H9 (cell line): ENCODE data around the gene SHC4. TPM values are rescaled to one million over a fixed set of nuclear protein-coding genes. Genes with fewer than 3 reads are reported as not detected.
A peak's percentile ranks its signal among the peaks of the same experiment; 100 is the strongest.

Experiments used
- DNase-seq: peaks from one replicate; pipeline ENCODE4 v3.0.0-alpha.2; 2017
- H2AFZ ChIP-seq: one replicate; pipeline ENCODE4 v1.6.1; 2013; ENCODE audit warnings: mild to moderate bottlenecking, low read length, control low read depth, moderate library complexity
- H2AK5ac ChIP-seq: 2 replicates; pipeline ENCODE4 v1.6.1; 2013; ENCODE audit warnings: low read length, control low read depth, mixed read lengths; ENCODE audit not compliant: insufficient read length
- H2BK120ac ChIP-seq: one replicate; pipeline ENCODE4 v1.6.1; 2013; ENCODE audit warnings: low read depth, mild to moderate bottlenecking, low read length, control low read depth, inconsistent platforms; ENCODE audit not compliant: poor library complexity, severe bottlenecking
- H2BK12ac ChIP-seq: 2 replicates; pipeline ENCODE4 v1.6.1; 2013; ENCODE audit warnings: low read length, control low read depth, mixed read lengths, low read depth; ENCODE audit not compliant: insufficient read length
- H2BK15ac ChIP-seq: 2 replicates; pipeline ENCODE4 v1.6.1; 2013; ENCODE audit warnings: low read depth, low read length, control low read depth
- H2BK20ac ChIP-seq: one replicate; pipeline ENCODE4 v1.6.1; 2013; ENCODE audit warnings: low read depth, mild to moderate bottlenecking, low read length, control low read depth, inconsistent platforms; ENCODE audit not compliant: poor library complexity, severe bottlenecking
- H2BK5ac ChIP-seq: 2 replicates; pipeline ENCODE4 v1.6.1; 2013; ENCODE audit warnings: low read length, control low read depth, mixed read lengths; ENCODE audit not compliant: insufficient read length
- H3K14ac ChIP-seq: 2 replicates; pipeline ENCODE4 v1.6.1; 2013; ENCODE audit warnings: low read length, control low read depth; ENCODE audit not compliant: insufficient read depth
- H3K18ac ChIP-seq: 2 replicates; pipeline ENCODE4 v1.6.1; 2013; ENCODE audit warnings: low read depth, mild to moderate bottlenecking, mixed read lengths, low read length, control low read depth; ENCODE audit not compliant: insufficient read length
- H3K23ac ChIP-seq: 2 replicates; pipeline ENCODE4 v1.6.1; 2013; ENCODE audit warnings: low read length, control low read depth, mixed read lengths, low read depth; ENCODE audit not compliant: insufficient read length
- H3K23me2 ChIP-seq: 2 replicates; pipeline ENCODE4 v1.6.1; 2013; ENCODE audit warnings: low read depth, mild to moderate bottlenecking, mixed read lengths, low read length, control low read depth; ENCODE audit not compliant: insufficient read length, poor library complexity, severe bottlenecking
- H3K27ac ChIP-seq: 2 replicates; pipeline ENCODE4 v1.5.1; 2013; ENCODE audit warnings: low read length, control low read depth, mixed read lengths, low read depth; ENCODE audit not compliant: insufficient read length
- H3K27me3 ChIP-seq: 2 replicates; pipeline ENCODE4 v1.6.1; 2013; ENCODE audit warnings: low read length, control low read depth, inconsistent platforms; ENCODE audit not compliant: insufficient read depth
- H3K4ac ChIP-seq: 2 replicates; pipeline ENCODE4 v1.6.1; 2013; ENCODE audit warnings: low read depth, mild to moderate bottlenecking, control low read depth, inconsistent platforms, low read length, moderate library complexity
- H3K4me1 ChIP-seq: 2 replicates; pipeline ENCODE4 v1.6.1; 2013; ENCODE audit warnings: low read length, control low read depth, inconsistent platforms; ENCODE audit not compliant: insufficient read depth
- H3K4me2 ChIP-seq: 2 replicates; pipeline ENCODE4 v1.6.1; 2013; ENCODE audit warnings: low read length, control low read depth, mixed read lengths; ENCODE audit not compliant: insufficient read length, insufficient read depth
- H3K56ac ChIP-seq: 2 replicates; pipeline ENCODE4 v1.6.1; 2013; ENCODE audit warnings: low read depth, mild to moderate bottlenecking, mixed read lengths, low read length, control low read depth; ENCODE audit not compliant: insufficient read length
- H3K79me1 ChIP-seq: 2 replicates; pipeline ENCODE4 v1.6.1; 2013; ENCODE audit warnings: low read depth, mild to moderate bottlenecking, moderate library complexity, low read length, control low read depth, inconsistent platforms; ENCODE audit not compliant: insufficient read depth, poor library complexity, severe bottlenecking
- H3K79me2 ChIP-seq: 2 replicates; pipeline ENCODE4 v1.6.1; 2013; ENCODE audit warnings: low read length, control low read depth, inconsistent platforms; ENCODE audit not compliant: insufficient read depth
- H3K9ac ChIP-seq: 2 replicates; pipeline ENCODE4 v1.6.1; 2013; ENCODE audit warnings: low read length, control low read depth, mixed read lengths; ENCODE audit not compliant: insufficient read length; ENCODE audit errors: extremely low read depth
- H3K9me3 ChIP-seq: one replicate; pipeline ENCODE4 v1.6.1; 2013; ENCODE audit warnings: low read depth, low read length, inconsistent platforms; ENCODE audit not compliant: control insufficient read depth
- H3T11ph ChIP-seq: one replicate; pipeline ENCODE4 v1.6.1; 2013; ENCODE audit warnings: mild to moderate bottlenecking, low read length, control low read depth, inconsistent platforms
- H4K20me1 ChIP-seq: one replicate; pipeline ENCODE4 v1.6.1; 2013; ENCODE audit not compliant: control insufficient read depth, insufficient read length, insufficient read depth
- H4K5ac ChIP-seq: 2 replicates; pipeline ENCODE4 v1.6.1; 2013; ENCODE audit warnings: low read depth, mild to moderate bottlenecking, mixed read lengths, low read length, control low read depth; ENCODE audit not compliant: insufficient read length
- H4K8ac ChIP-seq: replicated peaks from 2 replicates; pipeline ENCODE4 v1.6.1; 2013; ENCODE audit warnings: low read length, control low read depth, mixed read lengths, low read depth; ENCODE audit not compliant: insufficient read length
- H4K91ac ChIP-seq: 2 replicates; pipeline ENCODE4 v1.6.1; 2013; ENCODE audit warnings: low read depth, mild to moderate bottlenecking, moderate library complexity, mixed read lengths, low read length, control low read depth; ENCODE audit not compliant: insufficient read length
- H3K27ac Mint-ChIP-seq, 3 experiments: 2 replicates in 2 of 3; 3 replicates in 1 of 3; pipeline ENCODE4 v1.8.0; 2020 to 2021; ENCODE audit warnings: mixed read lengths in 3 of 3, mild to moderate bottlenecking in 1 of 3, moderate library complexity in 1 of 3
- H3K27me3 Mint-ChIP-seq: 2 replicates; pipeline ENCODE4 v1.8.0; 2021; ENCODE audit warnings: low read depth, mild to moderate bottlenecking, moderate library complexity, mixed read lengths
- H3K36me3 Mint-ChIP-seq, 3 experiments: 2 replicates in 2 of 3; 3 replicates in 1 of 3; pipeline ENCODE4 v1.8.0; 2020 to 2021; ENCODE audit warnings: low read depth in 3 of 3, mixed read lengths in 3 of 3; ENCODE audit not compliant: insufficient read depth in 1 of 3
- H3K4me1 Mint-ChIP-seq, 2 experiments: 2 replicates each; pipeline ENCODE4 v1.8.0; 2020; ENCODE audit warnings: mixed read lengths in 2 of 2
- H3K4me3 Mint-ChIP-seq, 2 experiments: 2 replicates in 1 of 2; 3 replicates in 1 of 2; pipeline ENCODE4 v1.8.0; 2020 to 2021; ENCODE audit warnings: mild to moderate bottlenecking in 2 of 2, mixed read lengths in 2 of 2, moderate library complexity in 1 of 2
- H3K9me3 Mint-ChIP-seq, 2 experiments: 2 replicates in 1 of 2; 3 replicates in 1 of 2; pipeline ENCODE4 v1.8.0; 2020; ENCODE audit warnings: mild to moderate bottlenecking in 2 of 2, mixed read lengths in 2 of 2, moderate library complexity in 1 of 2
- WGBS: extraction: QIAGEN DNeasy Blood & Tissue Kit; methylation state at CpG from one replicate; pipeline ENCODE4 v1.1.7; 2013; ENCODE audit warnings: missing lambda C conversion rate, low lambda C conversion rate, mixed read lengths; ENCODE audit not compliant: insufficient read length; ENCODE audit errors: extremely low coverage; 5-methylcytosine and 5-hydroxymethylcytosine counted together
- total RNA-seq: library from RNA; stranded (reverse); gene quantifications from 2 replicates; pipeline ENCODE4 v1.2.1, GENCODE V29; 2021
- TF ChIP-seq, protein P1 (sequence below): fragments of 200-600 bp; sonication (generic); conservative IDR thresholded peaks from 3 replicates; pipeline ENCODE4 v1.8.0; 2021; ENCODE audit warnings: antibody characterized with exemption, mild to moderate bottlenecking

The SHC4 gene
- total RNA-seq, 1 experiment from 2014 or later, result 0.26 TPM

DNA sequence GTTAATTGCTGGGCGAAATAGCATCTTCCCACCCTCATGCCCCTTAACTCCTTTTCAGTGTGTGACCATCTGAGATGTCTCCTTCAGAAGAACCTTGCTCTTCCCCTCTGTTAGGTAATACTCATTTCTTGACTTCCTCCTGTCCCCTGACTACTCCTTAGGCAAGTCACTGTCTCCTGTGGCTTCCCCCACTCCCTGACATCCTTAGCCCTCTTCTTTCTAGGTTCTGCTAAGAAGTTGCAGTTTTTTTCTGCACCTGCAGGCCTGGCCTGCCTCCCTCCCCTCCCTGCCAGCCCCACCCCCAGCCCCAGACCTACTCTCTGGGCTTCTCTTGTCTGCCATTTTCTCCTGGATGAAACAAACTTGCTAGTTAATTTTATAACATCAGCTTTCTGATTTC is 101.0 kb downstream of the SHC4 start:
- WGBS, result no CpG with 5 or more reads among the region's 1 CpG
- no peak overlapping the region for H2BK20ac ChIP-seq
- H3K79me1 ChIP-seq, result no peaks in the 10 kb centered on the region
- H3K4ac ChIP-seq, result no peak overlapping the region
- H3K9me3 ChIP-seq, result no peaks in the 10 kb centered on the region
- no peak overlapping the region for H3K18ac ChIP-seq
- DNase-seq, result peak; percentile 35
- H4K20me1 ChIP-seq, result no peaks in the 10 kb centered on the region
- Mint-ChIP-seq H3K36me3 (no peaks in the 10 kb centered on the region; a peak in 2 of 7 replicates), H3K9me3 (no peaks in the 10 kb centered on the region), H3K27ac (peak overlapping the region in 2 of 3 experiments; percentile 7 to 26; a peak in 3 of 7 replicates), H3K27me3 (no peaks in the 10 kb centered on the region), H3K4me1 (peaks cover 14 to 26% of the 10 kb centered on the region in 2 experiments), H3K4me3 (no peak overlapping the region)
- TF ChIP-seq, protein P1, sequence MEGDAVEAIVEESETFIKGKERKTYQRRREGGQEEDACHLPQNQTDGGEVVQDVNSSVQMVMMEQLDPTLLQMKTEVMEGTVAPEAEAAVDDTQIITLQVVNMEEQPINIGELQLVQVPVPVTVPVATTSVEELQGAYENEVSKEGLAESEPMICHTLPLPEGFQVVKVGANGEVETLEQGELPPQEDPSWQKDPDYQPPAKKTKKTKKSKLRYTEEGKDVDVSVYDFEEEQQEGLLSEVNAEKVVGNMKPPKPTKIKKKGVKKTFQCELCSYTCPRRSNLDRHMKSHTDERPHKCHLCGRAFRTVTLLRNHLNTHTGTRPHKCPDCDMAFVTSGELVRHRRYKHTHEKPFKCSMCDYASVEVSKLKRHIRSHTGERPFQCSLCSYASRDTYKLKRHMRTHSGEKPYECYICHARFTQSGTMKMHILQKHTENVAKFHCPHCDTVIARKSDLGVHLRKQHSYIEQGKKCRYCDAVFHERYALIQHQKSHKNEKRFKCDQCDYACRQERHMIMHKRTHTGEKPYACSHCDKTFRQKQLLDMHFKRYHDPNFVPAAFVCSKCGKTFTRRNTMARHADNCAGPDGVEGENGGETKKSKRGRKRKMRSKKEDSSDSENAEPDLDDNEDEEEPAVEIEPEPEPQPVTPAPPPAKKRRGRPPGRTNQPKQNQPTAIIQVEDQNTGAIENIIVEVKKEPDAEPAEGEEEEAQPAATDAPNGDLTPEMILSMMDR, result no peak
- H4K91ac ChIP-seq, result no peak overlapping the region
- H4K5ac ChIP-seq, result no peak overlapping the region
- no peak overlapping the region for H3K27ac ChIP-seq
- H2BK120ac ChIP-seq, result no peak overlapping the region
- H2BK5ac ChIP-seq, result no peak overlapping the region
- no peak overlapping the region for H4K8ac ChIP-seq
- no peak overlapping the region for H2BK15ac ChIP-seq
- no peaks in the 10 kb centered on the region for H3K23me2 ChIP-seq
- H3K14ac ChIP-seq, result no peak overlapping the region
- H3K9ac ChIP-seq, result no peak overlapping the region
- no peak overlapping the region for H3K56ac ChIP-seq
- H3K27me3 ChIP-seq, result no peaks in the 10 kb centered on the region
- no peak overlapping the region for H2BK12ac ChIP-seq
- H3T11ph ChIP-seq, result no peak overlapping the region
- no peak overlapping the region for H3K23ac ChIP-seq
- H3K4me2 ChIP-seq, result no peak overlapping the region
- H3K79me2 ChIP-seq, result no peaks in the 10 kb centered on the region
- no peaks in the 10 kb centered on the region; the same call in none of the 2 replicates for H3K4me1 ChIP-seq
- H2AK5ac ChIP-seq, result no peak overlapping the region
- no peak overlapping the region for H2AFZ ChIP-seq
